Kidney (tissue), 14 donors: ENCODE results near the gene FPR3. TPM values are rescaled to one million over a fixed set of nuclear protein-coding genes. Genes with fewer than 3 reads are reported as not detected.

Experiments used
- DNase-seq, 5 donors: peaks; one replicate each; pipeline ENCODE4 v3.0.0-alpha.2; 2013 to 2020
- FAIRE-seq: peaks from 2 replicates; lab custom pipeline; 2012; peaks lifted over from hg19 to GRCh38; lab: Jason Lieb, UNC
- H3K27ac ChIP-seq, 2 donors: one replicate each; pipeline ENCODE4 v1.7.0; 2013; ENCODE audit warnings: low read depth in 2 of 2, low read length in 2 of 2, inconsistent platforms in 1 of 2
- H3K27me3 ChIP-seq: one replicate; pipeline ENCODE4 v1.7.1; 2013; ENCODE audit warnings: low read length, inconsistent platforms; ENCODE audit not compliant: control insufficient read depth, insufficient read depth
- H3K36me3 ChIP-seq, 3 donors: one replicate each; pipeline versions ENCODE4 v1.7.0 to v1.7.1; 2013; ENCODE audit warnings: low read length in 3 of 3, control low read depth in 1 of 3, inconsistent platforms in 1 of 3; ENCODE audit not compliant: insufficient read depth in 3 of 3, control insufficient read depth in 2 of 3
- H3K4me1 ChIP-seq, 3 donors: one replicate each; pipeline versions ENCODE4 v1.7.0 to v1.7.1; 2013; ENCODE audit warnings: low read length in 3 of 3, inconsistent platforms in 1 of 3, low read depth in 1 of 3; ENCODE audit not compliant: control insufficient read depth in 2 of 3, insufficient read depth in 2 of 3
- H3K4me3 ChIP-seq, 3 donors: one replicate each; pipeline versions ENCODE4 v1.7.0 to v1.8.1; 2013; ENCODE audit warnings: low read length in 3 of 3, control low read depth in 1 of 3, inconsistent platforms in 1 of 3
- H3K9ac ChIP-seq, 3 donors: one replicate each; pipeline versions ENCODE4 v1.7.0 to v1.7.1; 2013; ENCODE audit warnings: low read length in 3 of 3, control low read depth in 1 of 3, inconsistent platforms in 1 of 3
- H3K9me3 ChIP-seq, 3 donors: one replicate each; pipeline versions ENCODE4 v1.7.0 to v1.7.1; 2013; ENCODE audit warnings: low read length in 3 of 3, control low read depth in 1 of 3, inconsistent platforms in 1 of 3; ENCODE audit not compliant: control insufficient read depth in 2 of 3, insufficient read depth in 1 of 3
- intact Hi-C: fragments of 100-400 bp; cut with DNase I; formaldehyde crosslinking; loops from one replicate; pipeline ENCODE4 v1.11.1; 2022
- polyA plus RNA-seq: library from polyadenylated mRNA; stranded (reverse); fragments of 350-450 nt; fragmentation: Illumina TruSeq; extraction: RNeasy Lipid Tissue Mini Kit (QIAGEN cat#74804); gene quantifications from one replicate; pipeline ENCODE4 v1.2.3, GENCODE V29; 2014; ENCODE audit warnings: low read depth, low replicate concordance; ENCODE audit not compliant: insufficient read depth
- total RNA-seq: library from RNA; stranded (reverse); fragmentation: NEBNext Ultra II Directional; extraction: Animal tissue kit (Norgen Biotek cat#: 25700); gene quantifications from one replicate; pipeline ENCODE4 v1.2.1, GENCODE V29; 2021
- TF ChIP-seq, protein P1 (sequence below): IDR thresholded peaks from 3 replicates; pipeline ENCODE4 v1.5.1; 2012; ENCODE audit warnings: mild to moderate bottlenecking, moderate library complexity, borderline replicate concordance; ENCODE audit not compliant: insufficient read depth; ENCODE audit errors: extremely low read depth
- donor health status: control.
- donor health status: control.
- donor health status: control.
- donor health status: control.
- donor health status: control.
- donor health status: DM: yes; HTN: yes; CAD: no.
- donor health status: Normal renal cell carcinoma (clear cell type).

The FPR3 gene
- total and polyA plus RNA-seq, 2 donors from 2014 or later: 1.1 to 8.5 TPM

- no peak overlapping the region for H3K4me3 ChIP-seq
- intact Hi-C loops: no loop called here
- no peak for DNase-seq
- H3K9ac ChIP-seq: no peak overlapping the region
- FAIRE-seq: no peak
- no peaks in the 10 kb centered on the region for H3K4me1 ChIP-seq
- TF ChIP-seq, protein P1, sequence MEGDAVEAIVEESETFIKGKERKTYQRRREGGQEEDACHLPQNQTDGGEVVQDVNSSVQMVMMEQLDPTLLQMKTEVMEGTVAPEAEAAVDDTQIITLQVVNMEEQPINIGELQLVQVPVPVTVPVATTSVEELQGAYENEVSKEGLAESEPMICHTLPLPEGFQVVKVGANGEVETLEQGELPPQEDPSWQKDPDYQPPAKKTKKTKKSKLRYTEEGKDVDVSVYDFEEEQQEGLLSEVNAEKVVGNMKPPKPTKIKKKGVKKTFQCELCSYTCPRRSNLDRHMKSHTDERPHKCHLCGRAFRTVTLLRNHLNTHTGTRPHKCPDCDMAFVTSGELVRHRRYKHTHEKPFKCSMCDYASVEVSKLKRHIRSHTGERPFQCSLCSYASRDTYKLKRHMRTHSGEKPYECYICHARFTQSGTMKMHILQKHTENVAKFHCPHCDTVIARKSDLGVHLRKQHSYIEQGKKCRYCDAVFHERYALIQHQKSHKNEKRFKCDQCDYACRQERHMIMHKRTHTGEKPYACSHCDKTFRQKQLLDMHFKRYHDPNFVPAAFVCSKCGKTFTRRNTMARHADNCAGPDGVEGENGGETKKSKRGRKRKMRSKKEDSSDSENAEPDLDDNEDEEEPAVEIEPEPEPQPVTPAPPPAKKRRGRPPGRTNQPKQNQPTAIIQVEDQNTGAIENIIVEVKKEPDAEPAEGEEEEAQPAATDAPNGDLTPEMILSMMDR: no peak
- no peaks in the 10 kb centered on the region for H3K27me3 ChIP-seq
- no peak overlapping the region for H3K27ac ChIP-seq
- H3K9me3 ChIP-seq: peaks cover 0 to 19% (median 0%) of the 10 kb centered on the region in 3 donors
- no peaks in the 10 kb centered on the region for H3K36me3 ChIP-seq
These were observed 27.4 kb downstream of the FPR3 start for GRCh38 chr19:51822325-51822724.

GRCh38 chr19:51822946-51823345 is 28.0 kb downstream of the FPR3 start:
- no peak overlapping the region for H3K27ac ChIP-seq
- intact Hi-C loops: no loop called here
- H3K36me3 ChIP-seq: no peaks in the 10 kb centered on the region
- no peak overlapping the region for H3K4me3 ChIP-seq
- H3K4me1 ChIP-seq: no peaks in the 10 kb centered on the region
- FAIRE-seq: no peak
- no peak overlapping the region for H3K9ac ChIP-seq
- no peaks in the 10 kb centered on the region for H3K27me3 ChIP-seq
- peaks cover 0 to 19% (median 0%) of the 10 kb centered on the region in 3 donors for H3K9me3 ChIP-seq
- DNase-seq: no peak
- TF ChIP-seq, protein P1: no peak

DNA sequence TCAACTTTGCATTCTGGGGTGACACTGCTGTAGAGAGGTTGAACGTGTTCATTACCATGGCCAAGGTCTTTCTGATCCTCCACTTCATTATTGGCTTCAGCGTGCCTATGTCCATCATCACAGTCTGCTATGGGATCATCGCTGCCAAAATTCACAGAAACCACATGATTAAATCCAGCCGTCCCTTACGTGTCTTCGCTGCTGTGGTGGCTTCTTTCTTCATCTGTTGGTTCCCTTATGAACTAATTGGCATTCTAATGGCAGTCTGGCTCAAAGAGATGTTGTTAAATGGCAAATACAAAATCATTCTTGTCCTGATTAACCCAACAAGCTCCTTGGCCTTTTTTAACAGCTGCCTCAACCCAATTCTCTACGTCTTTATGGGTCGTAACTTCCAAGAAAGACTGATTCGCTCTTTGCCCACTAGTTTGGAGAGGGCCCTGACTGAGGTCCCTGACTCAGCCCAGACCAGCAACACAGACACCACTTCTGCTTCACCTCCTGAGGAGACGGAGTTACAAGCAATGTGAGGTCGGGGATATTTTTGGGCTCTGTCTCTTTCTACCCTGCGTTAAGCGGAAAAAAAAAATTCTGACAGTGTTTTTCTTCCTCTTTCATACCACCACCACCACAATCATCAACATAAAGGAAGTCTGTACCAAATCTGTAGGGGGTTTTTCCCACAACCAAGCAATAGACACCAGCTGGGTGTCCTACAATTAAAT is 29.5 kb downstream of the FPR3 start:
- TF ChIP-seq, protein P1: no peak

More for the DNA sequence above, 29.5 kb downstream of the FPR3 start:
- no peak for FAIRE-seq
- Histone ChIP-seq H3K9ac (no peak overlapping the region), H3K36me3 (no peaks in the 10 kb centered on the region), H3K4me3 (no peak overlapping the region), H3K27ac (no peak overlapping the region), H3K9me3 (peaks cover 0 to 22% (median 0%) of the 10 kb centered on the region in 3 donors), H3K4me1 (no peaks in the 10 kb centered on the region), H3K27me3 (no peaks in the 10 kb centered on the region)
- DNase-seq: no peak
- intact Hi-C loops: no loop called here
